Measurements from ENCODE around the gene PLA2G12A.

PLA2G12A gene

DNA sequence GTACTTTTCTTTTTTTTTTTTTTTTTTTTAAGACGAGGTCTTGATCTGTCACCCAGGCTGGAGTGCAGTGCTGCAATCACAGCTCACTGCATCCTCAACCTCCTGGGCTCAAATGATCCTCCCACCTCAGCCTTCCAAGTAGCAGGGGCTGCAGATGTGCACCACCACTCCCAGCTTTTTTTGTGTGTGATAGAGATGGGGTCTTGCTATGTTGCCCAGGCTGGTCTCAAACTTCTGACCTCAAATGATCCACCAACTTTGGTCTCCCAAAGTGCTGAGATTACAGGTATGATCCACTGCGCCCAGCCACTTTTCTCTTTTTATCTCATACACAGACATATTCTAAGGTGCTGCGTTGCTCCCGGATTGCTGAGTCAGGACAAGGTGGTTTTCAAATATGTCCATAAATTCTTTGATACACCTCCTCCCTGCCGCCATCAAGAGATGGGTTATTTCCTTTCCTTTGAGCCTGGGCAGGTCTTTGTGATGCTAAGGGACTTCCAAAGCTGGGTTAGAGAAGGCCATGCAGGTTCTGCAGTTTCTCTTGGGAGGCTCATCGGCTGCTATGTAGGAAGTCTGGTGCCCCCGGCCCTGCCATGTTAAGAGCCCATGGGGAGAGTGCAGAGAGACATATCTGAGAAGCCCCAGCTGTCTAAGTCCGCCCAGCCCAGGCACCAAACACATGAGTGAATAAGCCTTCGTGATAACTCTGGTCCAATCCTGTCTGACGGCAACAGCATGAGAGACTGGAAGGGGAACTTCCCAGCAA lies 8.4 kb upstream of the PLA2G12A start:
- TF ChIP-seq, protein P1, sequence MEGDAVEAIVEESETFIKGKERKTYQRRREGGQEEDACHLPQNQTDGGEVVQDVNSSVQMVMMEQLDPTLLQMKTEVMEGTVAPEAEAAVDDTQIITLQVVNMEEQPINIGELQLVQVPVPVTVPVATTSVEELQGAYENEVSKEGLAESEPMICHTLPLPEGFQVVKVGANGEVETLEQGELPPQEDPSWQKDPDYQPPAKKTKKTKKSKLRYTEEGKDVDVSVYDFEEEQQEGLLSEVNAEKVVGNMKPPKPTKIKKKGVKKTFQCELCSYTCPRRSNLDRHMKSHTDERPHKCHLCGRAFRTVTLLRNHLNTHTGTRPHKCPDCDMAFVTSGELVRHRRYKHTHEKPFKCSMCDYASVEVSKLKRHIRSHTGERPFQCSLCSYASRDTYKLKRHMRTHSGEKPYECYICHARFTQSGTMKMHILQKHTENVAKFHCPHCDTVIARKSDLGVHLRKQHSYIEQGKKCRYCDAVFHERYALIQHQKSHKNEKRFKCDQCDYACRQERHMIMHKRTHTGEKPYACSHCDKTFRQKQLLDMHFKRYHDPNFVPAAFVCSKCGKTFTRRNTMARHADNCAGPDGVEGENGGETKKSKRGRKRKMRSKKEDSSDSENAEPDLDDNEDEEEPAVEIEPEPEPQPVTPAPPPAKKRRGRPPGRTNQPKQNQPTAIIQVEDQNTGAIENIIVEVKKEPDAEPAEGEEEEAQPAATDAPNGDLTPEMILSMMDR (IDR thresholded peaks at IDR 0.05), result no peak
- Histone ChIP-seq H3K36me3 (ENCODE audit: control insufficient read depth, insufficient read depth, low read length) (no peaks in the 10 kb centered on the region), H3K4me2 (ENCODE audit: low read length) (no peak overlapping the region), H3K27me3 (ENCODE audit: control insufficient read depth, insufficient read depth, low read length) (no peaks in the 10 kb centered on the region), H3K4me1 (no peaks in the 10 kb centered on the region), H3K9ac (no peak overlapping the region), H3K9me3 (ENCODE audit: control insufficient read depth, low read length) (no peaks in the 10 kb centered on the region), H2AFZ (no peak overlapping the region), H3K27ac (no peak overlapping the region), H3K4me3 (ENCODE audit: low read depth, low read length) (no peak overlapping the region), H3K79me2 (no peaks in the 10 kb centered on the region)

DNA sequence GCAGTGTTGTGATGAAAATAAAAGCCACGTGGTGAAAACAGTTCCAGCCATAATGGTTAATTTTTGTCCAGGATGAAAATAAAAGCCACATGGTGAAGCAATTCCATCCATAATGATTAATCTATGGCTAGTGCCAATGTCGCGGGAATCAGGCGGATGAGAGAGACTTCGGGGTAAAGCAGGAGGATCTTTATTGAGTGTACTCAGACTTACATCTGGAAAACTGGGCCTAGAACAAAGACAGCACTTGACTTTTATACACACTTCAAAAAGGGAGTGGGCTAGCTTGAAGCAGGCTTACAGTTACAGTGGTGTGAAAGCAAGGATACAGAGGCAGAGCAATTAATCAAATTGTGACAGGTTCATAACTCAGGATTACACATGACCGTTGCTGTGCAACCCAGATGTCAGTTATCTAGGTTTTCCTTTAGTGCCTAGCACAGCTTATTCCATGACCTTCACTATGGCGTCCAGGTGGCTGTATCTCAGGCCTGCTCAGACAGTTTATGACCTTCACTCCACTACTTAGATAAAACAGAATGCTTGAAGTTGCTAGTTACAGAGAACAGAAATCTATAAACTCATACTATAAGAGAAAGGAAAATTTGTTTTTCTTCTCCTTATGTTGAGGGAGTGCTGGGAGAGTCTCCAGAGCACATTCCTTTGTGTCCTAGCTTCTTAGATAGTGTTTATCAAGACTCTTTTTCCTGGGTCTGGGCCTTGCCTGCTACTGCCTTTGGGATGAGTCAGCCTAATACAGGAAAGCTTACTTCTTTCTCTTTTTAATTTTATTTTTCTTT lies 5.9 kb upstream of the PLA2G12A start:
- Histone ChIP-seq H3K4me1 (no peaks in the 10 kb centered on the region), H3K4me3 (ENCODE audit: low read depth, low read length) (no peak overlapping the region), H2AFZ (no peak overlapping the region), H3K27ac (no peak overlapping the region), H3K9ac (no peak overlapping the region), H3K4me2 (ENCODE audit: low read length) (no peak overlapping the region), H3K27me3 (ENCODE audit: control insufficient read depth, insufficient read depth, low read length) (no peaks in the 10 kb centered on the region), H3K36me3 (ENCODE audit: control insufficient read depth, insufficient read depth, low read length) (no peaks in the 10 kb centered on the region), H3K9me3 (ENCODE audit: control insufficient read depth, low read length) (no peaks in the 10 kb centered on the region), H3K79me2 (no peaks in the 10 kb centered on the region)
- TF ChIP-seq, protein P1 (IDR thresholded peaks at IDR 0.05), result no peak

DNA sequence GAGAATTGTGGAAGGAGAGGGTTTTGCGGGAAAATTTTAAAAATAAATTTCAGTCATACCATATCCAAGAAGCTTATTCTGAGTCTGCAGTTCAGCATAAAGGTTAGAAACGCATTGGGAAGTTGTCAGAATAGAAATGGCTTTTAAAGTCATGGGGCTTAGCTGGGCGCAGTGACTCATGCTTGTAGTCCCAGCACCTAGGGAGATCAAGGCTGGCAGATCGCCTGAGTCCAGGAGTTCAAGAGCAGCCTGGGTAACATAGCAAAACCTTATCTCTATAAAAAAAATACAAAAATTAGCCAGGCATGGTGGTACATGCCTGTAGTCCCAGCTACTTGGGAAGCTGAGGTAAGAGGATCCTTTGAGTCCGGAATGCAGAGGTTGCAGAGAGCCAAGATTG lies 3.9 kb upstream of the PLA2G12A start:
- Histone ChIP-seq H3K36me3 (ENCODE audit: control insufficient read depth, insufficient read depth, low read length) (no peaks in the 10 kb centered on the region), H3K27ac (no peak overlapping the region), H3K79me2 (no peaks in the 10 kb centered on the region), H3K4me2 (ENCODE audit: low read length) (no peak overlapping the region), H3K4me3 (ENCODE audit: low read depth, low read length) (no peak overlapping the region), H3K4me1 (no peaks in the 10 kb centered on the region), H3K9ac (no peak overlapping the region), H3K27me3 (ENCODE audit: control insufficient read depth, insufficient read depth, low read length) (no peaks in the 10 kb centered on the region), H2AFZ (no peak overlapping the region), H3K9me3 (ENCODE audit: control insufficient read depth, low read length) (no peaks in the 10 kb centered on the region)
- TF ChIP-seq, protein P1 (IDR thresholded peaks at IDR 0.05), result no peak

DNA sequence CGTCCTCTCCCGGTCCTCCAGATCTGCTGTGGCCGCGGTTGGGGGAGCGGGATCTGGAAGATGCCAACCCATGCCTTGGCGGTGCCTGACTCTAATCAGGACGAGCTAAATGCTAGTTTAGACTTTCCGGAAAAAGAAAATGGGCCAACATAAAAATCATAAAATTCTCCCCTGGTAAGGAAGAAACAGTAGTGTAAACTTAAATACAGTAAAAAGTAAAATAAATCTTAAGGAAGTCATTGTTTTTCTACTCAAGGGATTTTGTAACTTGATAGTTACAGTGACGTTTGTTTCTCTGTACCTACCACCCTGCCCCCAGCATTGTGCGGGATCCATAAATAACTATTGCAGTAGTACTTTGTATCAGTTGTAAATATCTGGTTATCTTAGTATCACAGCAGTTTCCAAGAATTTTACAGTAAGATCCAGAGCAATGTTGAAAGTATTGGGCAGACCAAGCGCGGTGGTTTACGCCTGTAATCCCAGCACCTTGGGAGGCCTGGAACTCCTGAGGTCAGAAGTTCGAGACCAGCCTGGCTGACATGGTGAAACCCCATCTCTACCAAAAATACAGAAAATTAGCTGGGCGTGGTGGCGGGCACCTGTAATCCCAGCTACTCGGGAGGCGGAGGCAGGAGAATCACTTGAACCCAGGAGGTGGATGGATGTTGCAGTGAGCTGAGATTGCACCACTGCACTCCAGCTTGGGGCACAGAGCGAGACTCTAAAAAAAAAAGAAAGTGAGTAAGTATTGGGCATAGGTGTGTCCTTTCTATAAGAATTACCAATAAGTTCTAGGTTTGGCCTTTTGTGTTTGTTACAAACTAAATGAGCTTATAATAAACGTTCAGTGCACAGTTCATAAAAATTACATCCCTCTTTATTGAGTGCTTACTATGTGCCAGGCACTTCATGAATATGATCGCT lies 1.0 kb upstream of the PLA2G12A start:
- TF ChIP-seq, protein P1 (IDR thresholded peaks at IDR 0.05), result no peak
- Histone ChIP-seq H3K27ac (peak overlapping the region; percentile 92), H3K4me1 (no peaks in the 10 kb centered on the region), H2AFZ (peak overlapping the region; percentile 98), H3K9ac (no peak overlapping the region), H3K4me3 (ENCODE audit: low read depth, low read length) (peak overlapping the region; percentile 65), H3K27me3 (ENCODE audit: control insufficient read depth, insufficient read depth, low read length) (no peaks in the 10 kb centered on the region), H3K9me3 (ENCODE audit: control insufficient read depth, low read length) (no peaks in the 10 kb centered on the region), H3K36me3 (ENCODE audit: control insufficient read depth, insufficient read depth, low read length) (no peaks in the 10 kb centered on the region), H3K4me2 (ENCODE audit: low read length) (peak overlapping the region; percentile 67), H3K79me2 (no peaks in the 10 kb centered on the region)

All from parathyroid adenoma (tissue), 2 donors.